Measurements from ENCODE around the gene LNPEP.
"Not testable (repeated sequence)": the region's sequence is repeated elsewhere in the genome, so short reads cannot be mapped to it uniquely, and the experiment has no call there.

LNPEP gene

DNA sequence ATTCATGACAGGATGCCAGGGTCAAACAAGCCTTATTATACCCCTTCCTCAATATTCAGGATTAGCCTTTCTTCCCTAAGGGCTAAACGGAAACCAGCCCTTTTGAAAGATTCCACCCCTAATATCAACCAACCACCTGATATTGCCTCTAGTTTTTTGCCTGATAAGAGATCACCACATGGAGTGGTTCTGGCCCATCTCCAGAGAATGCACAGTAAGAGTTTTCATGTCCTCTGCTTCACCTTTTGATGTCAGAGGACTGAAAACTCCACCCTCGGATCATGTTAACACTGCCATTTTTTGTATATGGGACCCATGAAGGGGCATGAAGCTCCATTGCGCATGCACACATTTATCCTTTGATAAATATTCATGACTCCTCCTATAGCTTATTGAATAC is 5.8 kb upstream of the LNPEP start:
- DNase-seq (ENCODE audit: low spot score): peak; percentile 66

GRCh38 chr5:96930589-96930988 is 5.3 kb upstream of the LNPEP start:
- DNase-seq (ENCODE audit: low spot score): no peak

DNA sequence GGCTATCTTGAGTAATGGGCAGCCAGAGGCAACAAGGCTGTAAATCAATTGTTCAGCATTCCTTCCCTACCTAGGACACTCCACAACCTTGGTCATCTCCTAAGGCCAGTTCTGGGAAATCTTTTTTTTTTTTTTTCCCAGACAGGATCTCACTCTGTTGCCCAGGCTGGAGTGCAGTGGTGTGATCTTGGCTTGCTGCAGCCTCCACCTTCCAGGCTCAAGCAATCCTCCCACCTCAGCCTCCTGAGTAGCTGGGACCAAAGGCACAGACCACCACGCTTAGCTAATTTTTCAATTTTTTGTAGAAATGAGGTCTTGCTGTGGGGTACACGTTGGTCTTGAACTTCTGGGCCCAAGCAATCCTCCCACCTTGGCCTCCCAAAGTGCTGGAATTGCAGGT is 4.8 kb upstream of the LNPEP start:
- not testable (repeated sequence) for DNase-seq (ENCODE audit: low spot score)

GRCh38 chr5:96931605-96932004 is 4.3 kb upstream of the LNPEP start:
- DNase-seq (ENCODE audit: low spot score): no peak

GRCh38 chr5:96932026-96932425 is 3.9 kb upstream of the LNPEP start:
- DNase-seq (ENCODE audit: low spot score): no peak

GRCh38 chr5:96933764-96934707 is 1.8 kb upstream of the LNPEP start:
- no peak for DNase-seq (ENCODE audit: low spot score)

GRCh38 chr5:96934708-96935558 is 947 bp upstream of the LNPEP start:
- peak; percentile 87 for DNase-seq (ENCODE audit: low spot score)

- peak; percentile 42 for DNase-seq (ENCODE audit: low spot score)
These were observed 796 bp downstream of the LNPEP start for GRCh38 chr5:96936431-96937320.

DNA sequence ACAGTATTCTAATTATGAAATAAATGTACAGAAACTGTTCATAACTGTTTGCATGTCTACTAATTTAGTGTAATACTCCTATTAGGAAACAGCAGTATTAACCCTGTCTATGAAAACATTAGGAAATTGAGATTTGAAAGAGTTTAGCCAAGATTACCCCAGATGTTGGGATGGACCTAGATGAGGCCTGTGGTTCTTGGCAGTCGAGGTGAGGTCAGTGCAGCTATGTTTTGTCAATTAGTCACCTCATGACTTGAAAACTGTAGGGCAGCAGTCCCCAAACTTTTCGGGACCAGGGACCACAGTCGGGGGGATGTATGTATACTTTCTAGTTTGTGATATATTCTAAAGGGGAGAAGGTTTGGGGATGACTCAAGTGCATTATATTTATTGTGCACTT is 4.7 kb downstream of the LNPEP start:
- DNase-seq (ENCODE audit: low spot score): no peak

- no peak for DNase-seq (ENCODE audit: low spot score)
These were observed 5.3 kb downstream of the LNPEP start for GRCh38 chr5:96941140-96941539.

GRCh38 chr5:96942078-96942477 is 6.2 kb downstream of the LNPEP start:
- DNase-seq (ENCODE audit: low spot score): no peak

GRCh38 chr5:96942911-96943310 is 7.0 kb downstream of the LNPEP start:
- no peak for DNase-seq (ENCODE audit: low spot score)

DNA sequence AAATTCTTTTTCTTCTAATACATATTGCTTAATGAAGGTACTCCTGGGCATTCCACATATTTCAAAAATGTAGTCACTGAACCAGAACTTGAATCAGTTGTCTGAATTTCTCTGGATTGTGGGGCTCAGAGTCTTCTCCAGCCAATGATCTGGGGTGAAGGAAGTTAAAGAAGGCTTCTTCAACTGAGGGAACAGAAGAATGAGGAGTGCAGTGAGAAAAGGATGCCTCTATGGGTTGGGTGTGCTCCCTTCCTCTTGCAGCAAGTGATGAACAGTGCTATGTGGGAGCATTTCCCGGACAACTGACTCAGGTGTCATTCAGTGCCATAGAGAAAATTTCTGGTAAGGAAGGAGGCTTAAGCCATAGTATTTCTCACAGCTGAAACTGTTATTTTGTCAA is 7.9 kb downstream of the LNPEP start:
- DNase-seq (ENCODE audit: low spot score): no peak

DNA sequence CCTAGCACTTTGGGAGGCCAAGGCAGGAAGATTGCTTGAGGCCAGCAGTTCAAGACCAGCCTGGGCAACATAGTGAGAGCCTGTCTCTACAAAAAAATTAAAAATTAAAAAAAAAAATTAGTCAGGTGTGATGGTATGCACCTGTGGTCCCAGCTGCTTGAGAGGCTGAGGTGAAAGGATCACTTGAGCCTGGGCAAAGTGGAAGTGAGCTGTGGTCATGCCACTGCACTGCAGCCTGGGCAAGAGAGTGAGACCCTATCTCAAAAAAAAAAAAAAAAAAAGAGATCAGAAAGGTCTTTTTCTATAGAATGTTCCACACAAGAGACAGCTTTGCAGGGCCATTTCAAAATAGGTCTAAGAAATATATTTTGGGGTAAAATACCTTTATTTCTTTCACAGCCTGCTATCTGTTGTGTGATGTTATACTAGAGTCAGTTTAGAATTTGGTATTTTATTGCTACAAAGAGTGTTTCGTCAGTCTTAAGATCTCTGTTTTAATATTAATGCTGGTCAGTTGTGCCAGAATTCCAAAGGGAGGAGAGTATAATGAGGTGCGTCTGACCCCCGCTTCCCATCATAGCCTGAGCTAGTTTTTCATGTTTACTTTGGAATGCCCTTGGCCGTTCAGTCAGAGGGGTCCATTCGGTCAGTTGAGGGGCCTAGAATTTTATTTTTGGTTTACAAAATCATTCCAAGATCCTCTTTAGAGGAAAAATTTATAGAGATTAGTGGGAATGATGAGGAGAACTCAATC is 9.4 kb downstream of the LNPEP start:
- no peak for DNase-seq (ENCODE audit: low spot score)

DNA sequence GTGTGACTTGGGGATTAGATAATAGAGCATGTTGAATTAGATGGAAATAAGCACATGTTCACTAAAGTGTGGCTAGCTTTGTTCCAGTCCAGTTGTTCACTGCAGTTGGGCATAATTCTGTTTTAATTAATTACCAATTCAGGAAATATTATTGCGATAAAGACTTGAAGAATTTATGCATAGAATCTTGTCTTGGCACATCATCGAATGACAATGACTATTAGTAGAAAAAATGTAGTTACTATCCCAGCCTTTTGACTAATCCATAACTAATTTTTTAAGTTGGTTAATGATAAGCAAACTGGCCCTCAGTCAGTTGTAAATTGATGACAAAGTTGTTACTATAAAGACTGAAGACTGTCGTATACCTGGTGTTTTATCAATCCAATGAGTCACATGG is 10.5 kb downstream of the LNPEP start:
- DNase-seq (ENCODE audit: low spot score): no peak

- no peak for DNase-seq (ENCODE audit: low spot score)
These were observed 16.4 kb downstream of the LNPEP start for GRCh38 chr5:96952118-96952750.

DNA sequence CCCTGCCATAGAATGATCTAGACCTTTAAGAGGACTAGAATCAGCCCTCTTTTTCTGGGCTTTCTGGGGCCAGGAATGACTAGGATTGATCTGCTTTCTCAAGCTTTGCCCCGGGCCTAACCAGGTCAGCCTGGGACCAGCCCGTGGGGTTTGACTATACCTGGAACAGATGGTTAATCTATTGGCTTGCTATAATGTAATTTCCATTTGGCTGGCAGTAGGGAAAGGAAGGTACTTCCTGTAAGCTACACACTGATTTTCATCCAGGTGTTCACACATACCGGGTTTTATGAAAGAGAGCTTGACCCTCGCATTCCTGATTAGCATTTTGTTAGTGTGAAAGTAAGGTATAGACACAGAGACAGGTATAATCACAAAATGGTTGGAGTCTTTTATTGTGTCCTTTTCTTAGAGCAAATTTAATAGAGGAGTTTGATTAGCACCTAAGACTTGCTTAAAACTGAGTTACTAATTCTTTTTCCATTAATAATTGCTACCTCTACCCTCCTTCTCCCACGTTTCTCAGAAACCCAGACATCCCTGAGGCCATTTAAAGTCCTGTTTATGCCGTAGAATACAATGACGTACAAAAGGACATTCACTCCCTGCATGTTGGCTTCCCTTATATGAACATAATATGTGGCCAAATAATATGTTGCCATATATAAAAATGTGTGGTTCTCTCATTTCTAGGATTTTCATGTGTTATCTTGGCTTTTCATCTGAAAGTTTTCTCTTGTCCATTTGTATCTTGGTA is 17.3 kb downstream of the LNPEP start:
- DNase-seq (ENCODE audit: low spot score): no peak

DNA sequence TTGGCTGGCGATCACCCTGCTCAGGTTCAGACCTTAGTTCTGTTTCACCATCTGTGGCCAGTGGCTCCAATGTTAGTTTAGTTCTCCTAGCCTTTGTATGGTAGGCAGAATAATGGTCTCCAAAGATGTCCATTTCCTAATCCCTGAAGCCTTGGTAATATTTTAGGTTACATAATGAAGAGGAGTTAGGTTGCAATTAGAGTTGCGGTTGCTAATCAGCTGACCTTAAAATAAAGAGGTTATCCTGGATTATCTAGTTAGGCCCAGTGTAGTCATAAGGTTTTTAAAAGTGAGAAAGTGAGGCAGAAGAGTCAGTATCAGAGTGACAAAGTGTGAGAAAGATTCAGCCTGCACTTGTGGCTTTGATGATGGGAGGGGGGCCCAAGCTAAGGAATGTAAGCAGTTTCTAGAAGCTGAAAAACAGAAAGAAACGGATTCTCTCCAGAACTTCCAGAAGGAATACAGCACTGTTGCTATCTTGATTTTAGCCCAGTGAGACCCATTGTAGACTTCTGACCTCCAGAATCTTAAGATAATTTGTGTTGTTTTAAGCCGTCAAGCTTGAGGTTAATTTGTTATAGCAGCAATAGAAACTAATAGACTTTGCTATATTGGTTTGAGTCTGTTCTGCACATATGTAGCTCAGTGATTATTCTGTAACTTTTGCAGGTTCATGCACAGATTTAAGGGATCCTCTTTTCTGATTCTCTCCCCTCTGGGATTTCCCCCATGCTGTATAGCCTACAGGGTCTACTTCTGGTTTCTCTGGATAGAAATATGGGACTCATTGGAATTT is 21.6 kb downstream of the LNPEP start:
- no peak for DNase-seq (ENCODE audit: low spot score)

- DNase-seq (ENCODE audit: low spot score): no peak
These were observed 23.1 kb downstream of the LNPEP start for GRCh38 chr5:96958977-96959376.
